Mesodermal cell (in vitro differentiated cells): ENCODE results near the gene CDC25A.
"Not testable (repeated sequence)": the region's sequence is repeated elsewhere in the genome, so short reads cannot be mapped to it uniquely, and the experiment has no call there.

Experiments
- H3K27ac ChIP-seq: 2 replicates; pipeline ENCODE4 v1.7.0; 2013; ENCODE audit warnings: mild to moderate bottlenecking, low read depth, low read length, moderate library complexity; ENCODE audit not compliant: severe bottlenecking
- H3K36me3 ChIP-seq: 2 replicates; pipeline ENCODE4 v1.7.1; 2013; ENCODE audit warnings: mild to moderate bottlenecking, low read length, moderate library complexity; ENCODE audit not compliant: control insufficient read depth, insufficient read depth
- H3K4me1 ChIP-seq: one replicate; pipeline ENCODE4 v1.7.1; 2013; ENCODE audit warnings: mild to moderate bottlenecking, low read length; ENCODE audit not compliant: insufficient read depth, control insufficient read depth, poor library complexity, severe bottlenecking
- H3K4me3 ChIP-seq: 2 replicates; pipeline ENCODE4 v1.7.0; 2013; ENCODE audit warnings: low read length, control low read depth, mild to moderate bottlenecking; ENCODE audit not compliant: insufficient read depth, poor library complexity, severe bottlenecking; ENCODE audit errors: extremely low read depth
- H3K9me3 ChIP-seq: 2 replicates; pipeline ENCODE4 v1.7.1; 2013; ENCODE audit warnings: mild to moderate bottlenecking, low read length, moderate library complexity; ENCODE audit not compliant: control insufficient read depth
- WGBS, 2 experiments: methylation state at CpG; one replicate each; pipeline ENCODE4 v1.1.5; 2013; ENCODE audit warnings: missing lambda C conversion rate in 2 of 2; ENCODE audit not compliant: insufficient coverage in 2 of 2; 5-methylcytosine and 5-hydroxymethylcytosine counted together

Gene CDC25A

GRCh38 chr3:48125886-48126622 lies 62.2 kb downstream of the CDC25A start:
- Histone ChIP-seq H3K27ac (no peak overlapping the region), H3K9me3 (no peaks in the 10 kb centered on the region), H3K4me1 (peaks cover 10% of the 10 kb centered on the region), H3K4me3 (no peak overlapping the region), H3K36me3 (no peaks in the 10 kb centered on the region)
- WGBS, 2 experiments, result 91 to 95% methylated on average over 5 of the region's 9 CpGs

GRCh38 chr3:48125013-48125705 lies 63.1 kb downstream of the CDC25A start:
- H3K36me3 ChIP-seq, result no peaks in the 10 kb centered on the region
- no peak overlapping the region for H3K4me3 ChIP-seq
- H3K4me1 ChIP-seq, result peaks cover 4% of the 10 kb centered on the region
- no peaks in the 10 kb centered on the region for H3K9me3 ChIP-seq
- WGBS, 2 experiments, result 58 to 74% methylated on average over 4 of the region's 8 CpGs
- no peak overlapping the region for H3K27ac ChIP-seq

- no peak overlapping the region for H3K4me3 ChIP-seq
- H3K9me3 ChIP-seq, result no peaks in the 10 kb centered on the region
- 94 to 95% methylated on average over 5 of the region's 6 CpGs for WGBS, 2 experiments
- H3K36me3 ChIP-seq, result no peaks in the 10 kb centered on the region
- no peak overlapping the region for H3K27ac ChIP-seq
- H3K4me1 ChIP-seq, result peaks cover 4% of the 10 kb centered on the region
These were observed 64.9 kb downstream of the CDC25A start for GRCh38 chr3:48123346-48123745.

DNA sequence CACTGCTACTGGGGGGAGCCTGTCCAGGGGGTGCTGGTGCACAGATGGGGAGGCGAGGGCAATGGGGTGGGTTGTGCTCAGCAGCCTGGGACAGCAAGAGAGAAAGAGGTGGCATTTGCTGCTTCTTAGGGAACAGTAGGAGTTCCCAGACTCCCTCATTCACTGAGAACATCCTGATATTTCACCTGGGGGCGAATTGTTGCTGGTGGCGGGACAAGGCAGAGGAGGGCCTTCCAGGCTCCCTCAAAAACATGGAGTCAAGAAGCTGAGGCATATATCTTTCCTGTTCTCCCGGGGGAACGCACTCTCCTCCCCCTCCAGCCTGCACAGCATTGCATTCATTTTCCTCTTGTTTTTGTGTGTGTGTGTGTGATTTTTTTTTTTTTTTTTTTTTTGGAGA lies 65.7 kb downstream of the CDC25A start:
- H3K36me3 ChIP-seq, result no peaks in the 10 kb centered on the region
- no peaks in the 10 kb centered on the region for H3K9me3 ChIP-seq
- H3K4me1 ChIP-seq, result peaks cover 4% of the 10 kb centered on the region
- WGBS, 2 experiments, result 88 to 100% methylated on average over 3 of the region's 5 CpGs
- H3K27ac ChIP-seq, result no peak overlapping the region
- H3K4me3 ChIP-seq, result no peak overlapping the region

DNA sequence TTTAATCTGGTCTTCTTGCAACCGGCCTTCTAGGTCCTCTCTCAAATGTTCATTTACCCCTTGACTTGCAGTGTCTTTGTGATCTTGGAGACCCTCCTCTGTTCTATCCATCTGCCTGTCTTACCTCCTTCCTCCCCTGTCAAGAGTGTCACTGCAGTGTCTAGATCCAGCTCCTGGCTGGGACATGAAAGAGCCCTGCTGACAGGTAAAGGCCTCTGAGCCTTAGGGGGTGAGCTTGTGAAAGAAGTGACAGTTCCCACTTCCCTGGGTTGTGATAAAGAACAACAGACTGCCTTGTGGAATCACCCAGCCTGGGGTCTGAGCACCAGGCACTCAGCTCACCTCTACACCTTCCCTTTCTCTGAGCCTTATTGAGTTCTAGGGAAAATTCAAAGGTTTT lies 68.0 kb downstream of the CDC25A start:
- H3K4me1 ChIP-seq, result peaks cover 4% of the 10 kb centered on the region
- no peaks in the 10 kb centered on the region for H3K9me3 ChIP-seq
- H3K4me3 ChIP-seq, result no peak overlapping the region
- H3K27ac ChIP-seq, result no peak overlapping the region
- WGBS, 2 experiments, result 91% methylated on average over 1 of the region's 1 CpG; no CpG with 5 or more reads in 1 of the 2 experiments
- no peaks in the 10 kb centered on the region for H3K36me3 ChIP-seq

DNA sequence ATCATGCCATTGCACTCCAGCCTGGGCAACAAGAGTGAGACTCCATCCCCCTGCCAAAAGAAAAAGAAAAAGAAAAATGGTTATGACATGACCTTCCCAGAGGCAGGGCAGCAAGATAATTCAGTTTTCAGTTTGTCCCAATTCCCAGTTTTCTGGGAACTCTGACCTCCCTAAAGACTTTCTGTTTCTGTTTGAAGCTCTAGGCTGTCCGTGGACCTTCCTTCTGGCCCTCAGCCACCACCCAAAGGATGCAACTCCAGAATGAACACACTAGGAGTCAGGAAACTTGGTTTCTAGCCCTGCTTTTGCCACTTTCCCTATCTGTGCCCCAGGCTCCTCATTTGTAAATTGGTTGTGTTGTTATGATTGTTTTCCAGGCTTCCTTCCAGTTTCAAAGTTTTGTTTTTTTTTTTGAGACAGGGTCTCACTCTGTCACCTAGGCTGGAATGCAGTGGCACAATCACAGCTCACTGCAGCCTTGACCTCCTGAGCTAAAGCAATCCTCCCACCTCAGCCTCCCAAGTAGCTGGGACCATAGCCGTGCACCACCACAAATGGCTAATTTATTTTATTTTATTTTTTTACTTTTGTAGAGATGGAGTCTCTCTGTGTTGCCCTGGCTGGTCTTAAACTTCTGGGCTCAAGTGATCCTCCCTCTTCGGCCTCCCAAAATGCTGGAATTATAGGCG lies 68.6 kb downstream of the CDC25A start:
- H3K9me3 ChIP-seq, result no peaks in the 10 kb centered on the region
- H3K4me3 ChIP-seq, result no peak overlapping the region
- 100% methylated on average over 2 to 3 of the region's 4 CpGs for WGBS, 2 experiments
- no peak overlapping the region for H3K27ac ChIP-seq
- peaks cover 2% of the 10 kb centered on the region for H3K4me1 ChIP-seq
- H3K36me3 ChIP-seq, result no peaks in the 10 kb centered on the region

GRCh38 chr3:48118928-48119327 lies 69.3 kb downstream of the CDC25A start:
- Histone ChIP-seq H3K9me3 (no peaks in the 10 kb centered on the region), H3K4me3 (no peak overlapping the region), H3K27ac (no peak overlapping the region), H3K36me3 (no peaks in the 10 kb centered on the region), H3K4me1 (no peaks in the 10 kb centered on the region)
- 92 to 97% methylated on average over 7 to 8 of the region's 8 CpGs for WGBS, 2 experiments

GRCh38 chr3:48118322-48118721 lies 69.9 kb downstream of the CDC25A start:
- Histone ChIP-seq H3K36me3 (no peaks in the 10 kb centered on the region), H3K4me3 (no peak overlapping the region), H3K9me3 (no peaks in the 10 kb centered on the region), H3K27ac (no peak overlapping the region), H3K4me1 (no peaks in the 10 kb centered on the region)
- WGBS, 2 experiments, result 71 to 83% methylated on average over 7 of the region's 7 CpGs

GRCh38 chr3:48112813-48113212 lies 75.4 kb downstream of the CDC25A start:
- no peaks in the 10 kb centered on the region for H3K4me1 ChIP-seq
- WGBS, 2 experiments, result no CpG with 5 or more reads among the region's 1 CpG

DNA sequence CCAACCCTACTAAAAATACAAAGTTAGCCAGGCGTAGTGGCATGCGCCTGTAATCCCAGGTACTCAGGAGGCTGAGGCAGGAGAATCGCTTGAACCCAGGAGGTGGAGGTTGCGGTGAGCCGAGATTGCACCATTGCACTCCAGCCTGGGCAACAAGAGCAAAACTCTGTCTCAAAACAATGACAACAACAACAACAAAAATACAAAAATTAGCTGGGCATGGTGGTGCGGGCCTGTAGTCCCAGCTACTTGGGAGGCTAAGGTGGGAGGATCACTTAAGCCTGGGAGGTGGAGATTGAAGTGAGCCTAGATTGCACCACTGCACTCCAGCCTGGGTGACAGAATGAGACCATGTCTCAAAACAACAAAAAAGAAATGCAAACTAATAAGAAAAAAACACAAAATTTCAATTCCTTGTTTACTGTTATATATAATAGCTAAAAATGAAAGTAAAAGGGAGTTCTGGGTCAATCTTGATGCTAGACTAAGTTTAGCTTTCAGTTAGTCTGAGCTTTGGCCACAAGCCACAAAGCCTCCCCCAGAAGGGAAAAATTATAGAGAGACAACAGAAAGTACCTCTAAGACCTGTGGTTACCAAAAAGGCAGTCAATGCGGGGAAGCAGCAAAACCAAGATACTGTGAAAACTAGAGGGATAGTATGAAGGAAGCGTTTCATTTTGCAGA lies 76.0 kb downstream of the CDC25A start:
- H3K4me3 ChIP-seq, H3K36me3 ChIP-seq, H3K4me1 ChIP-seq, H3K9me3 ChIP-seq, H3K27ac ChIP-seq: not testable (repeated sequence)
- WGBS, 2 experiments, result 73 to 78% methylated on average over 5 to 6 of the region's 8 CpGs

More at GRCh38 chr3:48112813-48113212, 75.4 kb downstream of the CDC25A start:
- no peaks in the 10 kb centered on the region for H3K36me3 ChIP-seq
- no peak overlapping the region for H3K4me3 ChIP-seq
- peaks cover 6% of the 10 kb centered on the region for H3K9me3 ChIP-seq
- H3K27ac ChIP-seq, result no peak overlapping the region
